Nucleus accumbens (tissue), 56 donors: ENCODE measurements around the gene MEIKIN.

Experiments
- DNase-seq, 56 donors: peaks; one replicate each; lab custom pipeline; 2025; lab: John Stamatoyannopoulos, UW

MEIKIN gene

GRCh38 chr5:131974622-131974955 lies 29.1 kb upstream of the MEIKIN start:
- DNase-seq, result no peak

- DNase-seq, result no peak
These were observed 28.6 kb upstream of the MEIKIN start for GRCh38 chr5:131974016-131974415.

DNA sequence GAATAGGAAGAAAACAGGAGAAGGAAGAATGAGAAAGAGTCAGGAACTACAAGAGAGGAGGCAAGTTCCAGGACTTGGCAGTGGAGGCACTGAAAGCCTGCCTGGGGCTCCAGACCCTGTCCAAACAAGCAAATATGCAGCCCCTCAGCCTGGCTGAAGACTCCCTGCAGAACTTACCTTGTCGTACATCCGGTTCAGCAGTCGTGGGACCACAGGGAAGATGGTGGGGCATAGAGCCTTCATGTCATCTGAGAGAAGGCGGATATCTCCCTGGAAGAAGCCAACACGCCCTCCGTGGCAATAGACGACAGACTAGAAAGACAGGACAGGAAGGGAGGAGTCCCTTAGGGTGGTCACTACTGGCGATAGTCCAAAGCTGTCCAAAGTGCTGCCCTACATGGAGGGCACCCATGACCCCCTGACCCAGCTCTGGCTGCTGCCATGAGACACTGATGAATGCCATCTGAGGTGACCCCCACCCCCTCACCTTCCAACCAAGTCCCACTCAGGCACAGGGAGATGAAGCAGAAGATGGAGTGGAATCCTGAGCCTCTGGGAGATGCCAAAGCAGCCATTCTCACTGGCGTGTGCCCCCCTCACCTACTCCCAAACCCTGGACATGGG lies 27.7 kb upstream of the MEIKIN start:
- no peak for DNase-seq

GRCh38 chr5:131968396-131968954 lies 23.0 kb upstream of the MEIKIN start:
- no peak for DNase-seq

DNA sequence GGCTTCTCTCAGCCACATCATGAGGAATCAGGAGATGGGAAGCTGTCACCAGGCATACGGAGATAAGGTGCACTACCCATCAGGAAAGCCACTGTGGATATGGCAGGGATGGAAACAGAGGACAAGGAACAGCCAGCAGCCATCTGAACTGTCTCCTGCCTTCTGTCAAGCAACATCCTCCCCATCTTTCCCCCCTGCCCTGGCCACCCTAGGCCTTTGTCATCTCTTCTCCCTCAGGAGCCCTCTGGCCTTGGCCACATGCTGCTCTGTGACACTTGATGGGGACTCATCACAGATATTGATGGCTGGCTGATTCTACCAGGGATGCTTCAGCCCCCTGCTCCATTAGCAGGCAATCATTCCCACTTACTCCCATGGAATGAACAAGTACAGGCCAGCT lies 21.1 kb upstream of the MEIKIN start:
- no peak for DNase-seq

DNA sequence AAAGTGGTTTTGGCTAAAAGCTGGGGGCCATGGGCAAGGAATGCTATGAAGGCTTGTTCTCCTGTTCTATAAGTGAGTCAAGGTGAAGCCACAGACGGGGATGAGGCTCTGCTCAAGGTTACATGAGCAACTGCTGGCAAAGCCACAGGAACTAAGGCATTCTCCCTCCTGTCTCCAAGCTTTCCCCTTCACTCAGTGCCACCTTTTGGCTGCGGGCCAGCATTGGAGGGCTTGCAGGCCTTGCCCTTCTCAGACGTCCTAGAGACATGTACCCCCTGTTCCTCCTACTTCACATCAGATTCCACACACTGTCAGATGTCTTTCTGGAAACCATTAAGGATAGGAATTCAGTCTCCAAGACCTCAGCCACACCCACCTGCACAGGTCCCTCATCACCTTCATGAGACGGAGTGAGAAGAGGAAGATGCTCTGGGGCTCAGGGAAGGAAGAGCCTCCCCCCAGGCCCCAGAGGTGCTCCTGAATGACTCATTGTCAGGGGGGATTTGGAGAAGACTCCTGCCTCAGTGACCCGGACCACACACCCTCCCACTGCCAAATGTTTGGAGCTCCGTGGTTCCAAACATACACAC lies 20.5 kb upstream of the MEIKIN start:
- DNase-seq, result no peak

DNA sequence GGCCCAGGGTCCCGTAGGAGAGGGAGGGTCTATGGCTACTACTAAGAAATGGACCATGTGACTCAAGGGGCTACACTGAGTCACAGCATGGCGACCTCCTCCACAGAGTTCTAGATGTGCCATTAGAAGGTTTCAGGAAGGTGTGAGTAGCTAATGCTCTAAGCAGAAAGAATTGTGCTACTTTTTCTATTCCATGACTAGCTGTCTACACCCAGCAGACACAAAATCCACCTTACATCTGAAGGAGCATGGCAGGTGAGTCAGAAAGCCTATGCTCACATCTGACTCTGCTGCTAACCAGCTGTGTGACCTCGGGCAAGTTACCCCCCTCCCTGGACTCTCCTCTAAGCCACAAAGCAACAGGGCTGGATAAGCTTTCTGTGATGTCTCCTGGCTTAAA lies 14.4 kb upstream of the MEIKIN start:
- DNase-seq, result no peak

- no peak for DNase-seq
These were observed 13.7 kb upstream of the MEIKIN start for GRCh38 chr5:131959136-131959535.

GRCh38 chr5:131957721-131958441 lies 12.4 kb upstream of the MEIKIN start:
- peak in 20 of 56 donors; percentile 2 to 61 (median 26) for DNase-seq

- DNase-seq, result no peak
These were observed 8.5 kb upstream of the MEIKIN start for GRCh38 chr5:131953969-131954368.

DNA sequence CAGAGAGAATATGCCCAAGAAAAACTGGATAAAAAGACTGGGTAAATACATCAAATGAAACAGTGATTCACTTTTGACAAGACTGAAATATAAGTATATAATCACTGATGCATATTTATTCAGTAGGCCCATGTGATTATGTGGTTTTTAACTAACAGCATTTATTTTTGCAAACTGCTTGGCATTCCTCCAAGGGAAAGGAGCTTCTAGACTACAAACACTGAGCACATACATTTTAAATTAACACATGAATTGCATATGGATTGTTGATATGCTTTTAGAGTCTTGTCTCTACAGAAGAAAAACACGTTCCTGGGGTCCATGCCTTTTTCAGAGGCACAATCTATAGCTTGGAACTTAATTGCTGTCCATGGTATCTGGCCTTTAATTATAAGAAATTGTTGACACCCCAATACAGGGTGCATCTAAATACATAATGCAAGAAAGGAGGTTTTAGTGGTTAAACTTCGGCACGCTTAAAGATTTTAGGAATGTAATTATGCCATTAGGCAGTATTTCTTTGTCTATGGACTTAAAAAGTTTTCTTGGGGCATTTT lies 6.9 kb upstream of the MEIKIN start:
- no peak for DNase-seq

DNA sequence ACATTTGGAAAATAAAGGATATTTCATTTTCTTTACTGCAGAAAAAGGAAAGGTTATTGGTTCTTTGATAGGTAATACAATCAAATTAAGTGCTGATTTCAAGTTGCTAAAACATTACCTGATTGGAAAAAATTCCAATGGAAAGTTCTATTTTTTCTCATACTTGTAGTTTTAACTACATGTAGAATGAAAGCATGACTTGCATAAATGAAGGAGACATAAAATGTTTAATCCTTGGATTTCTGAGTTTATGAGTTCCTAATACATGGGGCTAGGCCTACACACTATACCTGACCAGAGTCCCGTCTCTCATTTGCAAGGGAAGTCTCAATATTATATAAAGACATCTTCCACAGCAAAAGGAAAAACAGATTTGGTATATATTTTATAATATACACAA lies 5.2 kb upstream of the MEIKIN start:
- DNase-seq, result no peak

GRCh38 chr5:131947445-131947844 lies 2.0 kb upstream of the MEIKIN start:
- DNase-seq, result no peak

- DNase-seq, result no peak
These were observed 537 bp downstream of the MEIKIN start for GRCh38 chr5:131944702-131945550.

- DNase-seq, result no peak
These were observed 1.5 kb downstream of the MEIKIN start for GRCh38 chr5:131943916-131944315.

GRCh38 chr5:131942016-131942415 lies 3.4 kb downstream of the MEIKIN start:
- no peak for DNase-seq

GRCh38 chr5:131939690-131940345 lies 5.6 kb downstream of the MEIKIN start:
- no peak for DNase-seq

DNA sequence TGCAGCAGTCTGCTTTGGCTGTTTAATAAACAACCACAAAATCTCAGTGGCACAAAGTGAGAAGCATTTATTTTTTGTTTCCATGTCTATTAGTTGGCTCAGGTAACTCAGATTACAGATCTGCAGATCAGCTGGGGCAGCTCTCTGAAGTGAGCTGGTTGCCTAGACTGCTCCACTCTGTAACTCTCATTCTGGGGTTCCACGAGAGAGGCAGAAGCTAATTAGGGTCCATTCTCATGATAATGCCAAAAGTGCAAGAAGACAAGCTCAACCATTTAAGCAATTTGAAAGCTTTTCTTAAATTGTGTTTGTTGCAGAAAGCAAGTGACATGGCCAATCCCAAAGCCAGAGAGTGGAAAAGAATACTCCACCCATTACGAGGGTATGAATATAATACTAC lies 13.2 kb downstream of the MEIKIN start:
- DNase-seq, result no peak

DNA sequence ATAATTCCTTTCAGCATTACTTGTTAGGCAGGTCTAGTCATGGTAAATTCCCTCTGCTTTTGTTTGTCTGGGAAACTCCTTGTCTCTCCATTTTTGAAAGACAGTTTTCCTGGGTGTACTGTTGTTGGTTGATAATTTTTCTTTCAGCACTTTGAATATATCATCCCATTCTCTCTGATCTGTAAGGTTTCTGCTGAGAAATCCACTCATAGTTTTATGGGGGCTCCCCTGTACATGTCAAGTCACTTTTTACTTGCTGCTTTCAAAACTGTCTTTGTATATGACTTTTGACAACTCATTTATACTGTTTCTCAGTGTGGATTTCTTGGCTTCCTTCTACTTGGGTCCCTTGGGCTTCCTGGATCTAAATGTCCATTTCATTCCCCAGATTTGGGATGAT lies 16.5 kb downstream of the MEIKIN start:
- no peak for DNase-seq

DNA sequence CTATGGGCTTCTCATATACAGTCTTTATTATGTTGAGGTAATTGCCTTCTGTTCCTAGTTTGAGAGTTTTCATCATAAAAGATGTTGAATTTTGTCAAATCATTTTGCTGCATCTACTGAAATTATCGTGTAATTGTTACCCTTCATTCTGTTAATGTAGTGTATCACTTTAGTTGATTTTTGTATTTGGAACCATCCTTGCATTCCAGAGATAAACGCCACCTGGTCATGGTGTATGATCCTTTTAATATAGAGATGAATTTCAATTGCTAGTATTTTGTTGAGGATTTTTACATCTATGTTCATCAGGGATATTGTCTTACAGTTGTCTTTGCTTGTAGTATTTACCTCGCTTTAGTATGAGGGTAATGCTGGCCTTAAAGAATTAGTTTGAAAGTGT lies 19.3 kb downstream of the MEIKIN start:
- DNase-seq, result no peak
